ENCODE measurements around the gene PIK3C3.
A peak's percentile ranks its signal among the peaks of the same experiment; 100 is the strongest.

PIK3C3 gene

DNA sequence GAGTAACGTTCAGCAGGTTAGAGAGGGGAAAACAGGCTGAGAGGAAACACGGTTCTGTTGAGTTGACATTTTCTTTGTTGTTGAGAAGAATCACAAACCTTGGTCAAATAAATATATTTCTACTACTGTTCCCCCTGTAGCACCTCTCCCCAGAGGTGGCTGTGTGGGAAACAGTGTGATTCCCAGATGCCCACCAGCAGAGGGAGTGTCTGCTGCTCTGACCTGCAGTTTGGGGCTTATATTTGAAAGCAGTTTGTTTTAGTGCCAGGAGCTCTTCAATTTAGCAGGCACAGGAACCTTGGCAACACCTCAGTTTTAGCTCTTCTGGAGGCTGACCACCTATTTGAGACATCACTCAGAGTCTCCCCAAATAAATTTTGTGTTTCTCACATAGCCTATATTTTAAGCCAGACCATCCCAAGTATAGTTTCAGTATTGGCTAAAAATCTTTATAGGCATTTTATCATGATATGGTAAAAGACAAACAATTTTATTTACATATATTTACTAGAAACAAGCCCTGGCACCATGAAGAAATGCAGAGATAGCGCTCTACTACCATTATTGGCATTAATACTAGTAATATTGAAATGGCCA lies 75.7 kb downstream of the PIK3C3 start:
- Histone ChIP-seq H3K36me3 (ENCODE audit: control insufficient read depth, insufficient read depth, low read length) (peaks cover 4% of the 10 kb centered on the region; the same call in 1 of the 2 replicates), H3K27me3 (replicated peaks; ENCODE audit: control insufficient read depth, insufficient read depth, low read length) (no peaks in the 10 kb centered on the region), H3K4me3 (replicated peaks; ENCODE audit: low read depth, low read length) (no peak overlapping the region)
- no peak for DNase-seq (ENCODE audit: extremely low read depth, insufficient read length)
- TF ChIP-seq, protein P1, sequence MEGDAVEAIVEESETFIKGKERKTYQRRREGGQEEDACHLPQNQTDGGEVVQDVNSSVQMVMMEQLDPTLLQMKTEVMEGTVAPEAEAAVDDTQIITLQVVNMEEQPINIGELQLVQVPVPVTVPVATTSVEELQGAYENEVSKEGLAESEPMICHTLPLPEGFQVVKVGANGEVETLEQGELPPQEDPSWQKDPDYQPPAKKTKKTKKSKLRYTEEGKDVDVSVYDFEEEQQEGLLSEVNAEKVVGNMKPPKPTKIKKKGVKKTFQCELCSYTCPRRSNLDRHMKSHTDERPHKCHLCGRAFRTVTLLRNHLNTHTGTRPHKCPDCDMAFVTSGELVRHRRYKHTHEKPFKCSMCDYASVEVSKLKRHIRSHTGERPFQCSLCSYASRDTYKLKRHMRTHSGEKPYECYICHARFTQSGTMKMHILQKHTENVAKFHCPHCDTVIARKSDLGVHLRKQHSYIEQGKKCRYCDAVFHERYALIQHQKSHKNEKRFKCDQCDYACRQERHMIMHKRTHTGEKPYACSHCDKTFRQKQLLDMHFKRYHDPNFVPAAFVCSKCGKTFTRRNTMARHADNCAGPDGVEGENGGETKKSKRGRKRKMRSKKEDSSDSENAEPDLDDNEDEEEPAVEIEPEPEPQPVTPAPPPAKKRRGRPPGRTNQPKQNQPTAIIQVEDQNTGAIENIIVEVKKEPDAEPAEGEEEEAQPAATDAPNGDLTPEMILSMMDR (IDR thresholded peaks at IDR 0.05; ENCODE audit: insufficient read depth, low read length, poor library complexity, severe bottlenecking) = peak; percentile 66

DNA sequence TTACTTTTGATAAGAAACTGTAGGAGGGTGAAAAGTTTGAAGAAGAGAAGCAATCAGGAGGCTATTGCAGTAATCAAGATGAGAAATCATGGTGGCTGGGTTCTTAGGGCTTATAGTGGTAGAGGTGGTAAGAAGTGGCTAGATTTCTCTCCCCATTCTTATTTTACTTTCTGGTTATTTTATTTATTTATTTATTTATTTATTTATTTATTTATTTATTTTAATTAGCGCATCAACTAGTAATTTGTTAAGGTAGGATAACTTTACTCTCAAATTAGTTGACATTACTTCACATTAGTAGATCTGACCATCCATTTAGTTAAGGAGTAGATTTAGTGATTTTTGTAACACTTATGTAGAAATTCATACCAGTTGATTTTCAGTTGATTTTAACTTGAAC lies 77.4 kb downstream of the PIK3C3 start:
- Histone ChIP-seq H3K4me3 (replicated peaks; ENCODE audit: low read depth, low read length) (no peak overlapping the region), H3K36me3 (ENCODE audit: control insufficient read depth, insufficient read depth, low read length) (peaks cover 4% of the 10 kb centered on the region; the same call in 1 of the 2 replicates), H3K27me3 (replicated peaks; ENCODE audit: control insufficient read depth, insufficient read depth, low read length) (no peaks in the 10 kb centered on the region)
- no peak for DNase-seq (ENCODE audit: extremely low read depth, insufficient read length)
- TF ChIP-seq, protein P1 (IDR thresholded peaks at IDR 0.05; ENCODE audit: insufficient read depth, low read length, poor library complexity, severe bottlenecking) = no peak

DNA sequence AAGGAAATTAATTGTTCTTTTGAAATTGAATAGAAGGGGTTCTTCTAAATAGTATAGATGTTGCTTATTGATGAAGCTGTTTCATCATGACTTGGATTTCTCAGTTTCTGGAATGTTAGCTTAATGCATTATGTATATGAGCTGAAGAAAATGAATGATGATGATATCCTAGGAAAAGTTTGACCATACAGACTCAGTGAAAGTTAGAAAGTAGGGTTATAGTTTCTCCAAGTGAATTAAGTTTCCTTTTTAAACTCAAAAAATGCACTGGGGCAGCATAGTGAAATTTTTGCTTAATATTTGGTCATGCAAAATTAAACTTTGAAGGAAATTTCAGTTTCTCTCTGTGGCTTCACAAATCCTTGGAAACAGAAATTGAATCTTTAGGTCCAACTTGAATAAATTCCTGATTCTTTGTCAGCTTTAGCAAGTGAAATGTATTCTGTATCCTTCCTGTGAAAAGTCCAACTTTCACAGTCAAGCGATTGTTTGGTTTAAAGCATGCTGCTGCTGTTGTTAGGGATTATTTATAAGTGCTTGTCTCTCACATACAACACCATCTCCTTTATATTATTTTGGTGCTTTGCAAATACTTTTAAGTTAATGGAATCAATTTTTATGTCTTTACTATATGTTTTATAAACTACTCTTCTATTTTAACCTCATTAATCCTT lies 78.2 kb downstream of the PIK3C3 start:
- DNase-seq (ENCODE audit: extremely low read depth, insufficient read length) = no peak
- H3K36me3 ChIP-seq (ENCODE audit: control insufficient read depth, insufficient read depth, low read length) = peaks cover 4% of the 10 kb centered on the region; the same call in 1 of the 2 replicates
- no peaks in the 10 kb centered on the region for H3K27me3 ChIP-seq (replicated peaks; ENCODE audit: control insufficient read depth, insufficient read depth, low read length)
- H3K4me3 ChIP-seq (replicated peaks; ENCODE audit: low read depth, low read length) = no peak overlapping the region
- TF ChIP-seq, protein P1 (IDR thresholded peaks at IDR 0.05; ENCODE audit: insufficient read depth, low read length, poor library complexity, severe bottlenecking) = no peak

DNA sequence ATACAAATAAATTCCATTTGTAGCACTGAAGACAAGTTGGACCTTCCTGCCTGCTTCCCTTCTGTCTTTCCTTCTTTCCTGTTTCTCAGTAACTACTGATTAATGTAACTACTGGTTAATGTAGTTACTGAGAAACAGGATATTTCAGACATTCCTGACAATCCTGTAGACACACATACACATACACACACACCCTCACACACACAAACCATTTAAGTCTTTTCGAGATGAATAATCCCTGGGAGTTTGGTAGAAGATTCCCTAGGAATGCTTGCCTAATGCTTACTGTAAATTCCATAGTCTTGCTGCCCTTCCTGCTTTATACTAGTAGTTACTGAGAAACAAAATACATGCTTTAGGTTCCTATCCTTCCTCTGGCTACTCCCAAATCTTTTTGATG lies 83.9 kb downstream of the PIK3C3 start:
- Histone ChIP-seq H3K27me3 (replicated peaks; ENCODE audit: control insufficient read depth, insufficient read depth, low read length) (no peaks in the 10 kb centered on the region), H3K4me3 (replicated peaks; ENCODE audit: low read depth, low read length) (no peak overlapping the region), H3K36me3 (ENCODE audit: control insufficient read depth, insufficient read depth, low read length) (peaks cover 11% of the 10 kb centered on the region)
- DNase-seq (ENCODE audit: extremely low read depth, insufficient read length) = no peak
- TF ChIP-seq, protein P1 (IDR thresholded peaks at IDR 0.05; ENCODE audit: insufficient read depth, low read length, poor library complexity, severe bottlenecking) = no peak

DNA sequence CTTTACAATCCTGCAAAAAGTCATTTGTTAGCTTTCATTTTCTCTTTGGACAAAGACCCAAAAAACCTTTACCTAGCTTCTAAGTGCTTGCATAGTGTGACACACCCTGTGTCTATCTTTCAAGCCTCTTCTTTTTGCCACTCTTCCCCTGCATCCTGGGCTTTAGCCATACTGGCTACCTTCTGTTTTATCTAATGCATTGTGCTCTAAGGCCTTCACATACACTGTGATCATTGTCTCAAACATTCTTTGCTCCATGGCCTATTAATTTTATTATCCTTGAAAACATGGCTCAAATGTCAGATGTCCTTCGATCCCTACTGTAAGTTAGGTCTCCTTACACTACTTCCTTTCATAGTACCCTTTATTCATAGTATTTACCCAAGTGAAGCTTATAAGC lies 84.4 kb downstream of the PIK3C3 start:
- Histone ChIP-seq H3K36me3 (ENCODE audit: control insufficient read depth, insufficient read depth, low read length) (peaks cover 11% of the 10 kb centered on the region), H3K27me3 (replicated peaks; ENCODE audit: control insufficient read depth, insufficient read depth, low read length) (no peaks in the 10 kb centered on the region), H3K4me3 (replicated peaks; ENCODE audit: low read depth, low read length) (no peak overlapping the region)
- TF ChIP-seq, protein P1 (IDR thresholded peaks at IDR 0.05; ENCODE audit: insufficient read depth, low read length, poor library complexity, severe bottlenecking) = no peak
- DNase-seq (ENCODE audit: extremely low read depth, insufficient read length) = no peak

Measured in GM06990 (cell line).